Muscle of arm (tissue), 12 donors: ENCODE measurements around the gene CCDC91. TPM values are rescaled to one million over a fixed set of nuclear protein-coding genes. Genes with fewer than 3 reads are reported as not detected.
A peak's percentile ranks its signal among the peaks of the same experiment; 100 is the strongest.
"Not testable (repeated sequence)": the region's sequence is repeated elsewhere in the genome, so short reads cannot be mapped to it uniquely, and the experiment has no call there.

Experiments
- DNase-seq: peaks from one replicate; pipeline ENCODE4 v3.0.0-alpha.2; 2013
- polyA plus RNA-seq, 12 donors: library from polyadenylated mRNA; unstranded; fragments of 120-200 nt; gene quantifications; one replicate each; pipeline ENCODE4 v1.2.1, GENCODE V29; 2013; ENCODE audit not compliant: insufficient read length in 12 of 12

The CCDC91 gene
- polyA plus RNA-seq, 12 donors = 21.4 to 52.1 (median 24.4) TPM; not detected in 1

GRCh38 chr12:28360253-28360652, 170.0 kb downstream of the CCDC91 start:
- DNase-seq = no peak

GRCh38 chr12:28367326-28367725, 177.1 kb downstream of the CCDC91 start:
- DNase-seq = no peak

- DNase-seq = no peak
These were observed 177.7 kb downstream of the CCDC91 start for GRCh38 chr12:28367993-28368392.

GRCh38 chr12:28369483-28369882, 179.2 kb downstream of the CCDC91 start:
- DNase-seq = no peak

- DNase-seq = no peak
These were observed 184.3 kb downstream of the CCDC91 start for GRCh38 chr12:28374556-28374955.

- DNase-seq = no peak
These were observed 188.5 kb downstream of the CCDC91 start for GRCh38 chr12:28378736-28379135.

GRCh38 chr12:28379779-28380178, 189.5 kb downstream of the CCDC91 start:
- DNase-seq = not testable (repeated sequence)

- DNase-seq = no peak
These were observed 193.1 kb downstream of the CCDC91 start for GRCh38 chr12:28383368-28383767.

GRCh38 chr12:28388879-28389278, 198.6 kb downstream of the CCDC91 start:
- no peak for DNase-seq

- DNase-seq = no peak
These were observed 199.9 kb downstream of the CCDC91 start for GRCh38 chr12:28390206-28390605.

GRCh38 chr12:28390761-28391385, 200.6 kb downstream of the CCDC91 start:
- peak; percentile 72 for DNase-seq

GRCh38 chr12:28409892-28410291, 219.6 kb downstream of the CCDC91 start:
- no peak for DNase-seq

- no peak for DNase-seq
These were observed 223.3 kb downstream of the CCDC91 start for GRCh38 chr12:28413460-28414109.

- DNase-seq = peak; percentile 6
These were observed 225.5 kb downstream of the CCDC91 start for GRCh38 chr12:28415755-28416154.

- DNase-seq = no peak
These were observed 231.1 kb downstream of the CCDC91 start for GRCh38 chr12:28421374-28421773.

GRCh38 chr12:28424965-28425364, 234.7 kb downstream of the CCDC91 start:
- peak; percentile 10 for DNase-seq

GRCh38 chr12:28425526-28425925, 235.3 kb downstream of the CCDC91 start:
- no peak for DNase-seq

- DNase-seq = no peak
These were observed 236.8 kb downstream of the CCDC91 start for GRCh38 chr12:28427046-28427445.

- DNase-seq = no peak
These were observed 249.9 kb downstream of the CCDC91 start for GRCh38 chr12:28440081-28440608.

- no peak for DNase-seq
These were observed 251.8 kb downstream of the CCDC91 start for GRCh38 chr12:28442101-28442500.

- DNase-seq = no peak
These were observed 253.1 kb downstream of the CCDC91 start for GRCh38 chr12:28443337-28443736.

GRCh38 chr12:28446031-28446430, 255.8 kb downstream of the CCDC91 start:
- DNase-seq = no peak

- DNase-seq = no peak
These were observed 263.4 kb downstream of the CCDC91 start for GRCh38 chr12:28453686-28454085.
